ENCODE data around the gene NFIA. TPM values are rescaled to one million over a fixed set of nuclear protein-coding genes. Genes with fewer than 3 reads are reported as not detected.
"Not testable (repeated sequence)": the region's sequence is repeated elsewhere in the genome, so short reads cannot be mapped to it uniquely, and the experiment has no call there.

Gene NFIA
- total and polyA plus RNA-seq, 2 donors = 7.9 to 10.3 TPM

GRCh38 chr1:61278503-61278902, 196.1 kb downstream of the NFIA start:
- H3K27ac ChIP-seq (ENCODE audit: low read depth in 1 of 2, low read length in 1 of 2); H3K9me3 ChIP-seq (ENCODE audit: control insufficient read depth in 2 of 2, insufficient read depth in 1 of 2, low read length in 1 of 2); DNase-seq (ENCODE audit: low read depth in 6 of 9, low spot score in 9 of 9); H3K27me3 ChIP-seq (ENCODE audit: control insufficient read depth in 2 of 2, insufficient read depth in 1 of 2, low read length in 1 of 2); H3K4me1 ChIP-seq (ENCODE audit: control insufficient read depth in 2 of 2, insufficient read depth in 2 of 2, low read length in 2 of 2); H3K36me3 ChIP-seq (ENCODE audit: control insufficient read depth in 2 of 2, insufficient read depth in 2 of 2, low read length in 1 of 2); H3K4me3 ChIP-seq (ENCODE audit: low read length in 2 of 2): not testable (repeated sequence)
- WGBS = 97% methylated on average over 8 of the region's 8 CpGs

- Histone ChIP-seq H3K4me3 (ENCODE audit: low read length in 2 of 2) (no peak overlapping the region), H3K9me3 (ENCODE audit: control insufficient read depth in 2 of 2, insufficient read depth in 1 of 2, low read length in 1 of 2) (no peaks in the 10 kb centered on the region), H3K27ac (ENCODE audit: low read depth in 1 of 2, low read length in 1 of 2) (no peak overlapping the region), H3K27me3 (ENCODE audit: control insufficient read depth in 2 of 2, insufficient read depth in 1 of 2, low read length in 1 of 2) (no peaks in the 10 kb centered on the region), H3K4me1 (ENCODE audit: control insufficient read depth in 2 of 2, insufficient read depth in 2 of 2, low read length in 2 of 2) (no peaks in the 10 kb centered on the region), H3K36me3 (ENCODE audit: control insufficient read depth in 2 of 2, insufficient read depth in 2 of 2, low read length in 1 of 2) (no peaks in the 10 kb centered on the region)
- 93% methylated on average over 1 of the region's 1 CpG for WGBS
- no peak for DNase-seq (ENCODE audit: low read depth in 6 of 9, low spot score in 9 of 9)
These were observed 196.6 kb downstream of the NFIA start for GRCh38 chr1:61278966-61279365.

GRCh38 chr1:61279570-61279969, 197.2 kb downstream of the NFIA start:
- DNase-seq (ENCODE audit: low read depth in 6 of 9, low spot score in 9 of 9) = no peak
- H3K4me1 ChIP-seq (ENCODE audit: control insufficient read depth in 2 of 2, insufficient read depth in 2 of 2, low read length in 2 of 2) = no peaks in the 10 kb centered on the region
- no peaks in the 10 kb centered on the region for H3K36me3 ChIP-seq (ENCODE audit: control insufficient read depth in 2 of 2, insufficient read depth in 2 of 2, low read length in 1 of 2)
- WGBS = 96% methylated on average over 4 of the region's 4 CpGs
- no peak overlapping the region for H3K27ac ChIP-seq (ENCODE audit: low read depth in 1 of 2, low read length in 1 of 2)
- no peaks in the 10 kb centered on the region for H3K9me3 ChIP-seq (ENCODE audit: control insufficient read depth in 2 of 2, insufficient read depth in 1 of 2, low read length in 1 of 2)
- no peaks in the 10 kb centered on the region for H3K27me3 ChIP-seq (ENCODE audit: control insufficient read depth in 2 of 2, insufficient read depth in 1 of 2, low read length in 1 of 2)
- no peak overlapping the region for H3K4me3 ChIP-seq (ENCODE audit: low read length in 2 of 2)

- Histone ChIP-seq H3K36me3 (ENCODE audit: control insufficient read depth in 2 of 2, insufficient read depth in 2 of 2, low read length in 1 of 2) (no peaks in the 10 kb centered on the region), H3K4me1 (ENCODE audit: control insufficient read depth in 2 of 2, insufficient read depth in 2 of 2, low read length in 2 of 2) (no peaks in the 10 kb centered on the region), H3K27me3 (ENCODE audit: control insufficient read depth in 2 of 2, insufficient read depth in 1 of 2, low read length in 1 of 2) (no peaks in the 10 kb centered on the region), H3K4me3 (ENCODE audit: low read length in 2 of 2) (no peak overlapping the region), H3K9me3 (ENCODE audit: control insufficient read depth in 2 of 2, insufficient read depth in 1 of 2, low read length in 1 of 2) (no peaks in the 10 kb centered on the region), H3K27ac (ENCODE audit: low read depth in 1 of 2, low read length in 1 of 2) (no peak overlapping the region)
- DNase-seq (ENCODE audit: low read depth in 6 of 9, low spot score in 9 of 9) = no peak
- WGBS = 97% methylated on average over 5 of the region's 5 CpGs
These were observed 198.1 kb downstream of the NFIA start for GRCh38 chr1:61280452-61280851.

- H3K4me1 ChIP-seq (ENCODE audit: control insufficient read depth in 2 of 2, insufficient read depth in 2 of 2, low read length in 2 of 2) = no peaks in the 10 kb centered on the region
- no peaks in the 10 kb centered on the region for H3K27me3 ChIP-seq (ENCODE audit: control insufficient read depth in 2 of 2, insufficient read depth in 1 of 2, low read length in 1 of 2)
- H3K4me3 ChIP-seq (ENCODE audit: low read length in 2 of 2) = no peak overlapping the region
- WGBS = 92% methylated on average over 3 of the region's 3 CpGs
- no peaks in the 10 kb centered on the region for H3K36me3 ChIP-seq (ENCODE audit: control insufficient read depth in 2 of 2, insufficient read depth in 2 of 2, low read length in 1 of 2)
- no peak for DNase-seq (ENCODE audit: low read depth in 6 of 9, low spot score in 9 of 9)
- no peak overlapping the region for H3K27ac ChIP-seq (ENCODE audit: low read depth in 1 of 2, low read length in 1 of 2)
- H3K9me3 ChIP-seq (ENCODE audit: control insufficient read depth in 2 of 2, insufficient read depth in 1 of 2, low read length in 1 of 2) = no peaks in the 10 kb centered on the region
These were observed 200.0 kb downstream of the NFIA start for GRCh38 chr1:61282387-61282786.

GRCh38 chr1:61284248-61284854, 202.0 kb downstream of the NFIA start:
- no peak for DNase-seq (ENCODE audit: low read depth in 6 of 9, low spot score in 9 of 9)
- Histone ChIP-seq H3K27ac (ENCODE audit: low read depth in 1 of 2, low read length in 1 of 2) (no peak overlapping the region), H3K36me3 (ENCODE audit: control insufficient read depth in 2 of 2, insufficient read depth in 2 of 2, low read length in 1 of 2) (no peaks in the 10 kb centered on the region), H3K4me1 (ENCODE audit: control insufficient read depth in 2 of 2, insufficient read depth in 2 of 2, low read length in 2 of 2) (no peaks in the 10 kb centered on the region), H3K27me3 (ENCODE audit: control insufficient read depth in 2 of 2, insufficient read depth in 1 of 2, low read length in 1 of 2) (no peaks in the 10 kb centered on the region), H3K9me3 (ENCODE audit: control insufficient read depth in 2 of 2, insufficient read depth in 1 of 2, low read length in 1 of 2) (no peaks in the 10 kb centered on the region), H3K4me3 (ENCODE audit: low read length in 2 of 2) (no peak overlapping the region)
- 92% methylated on average over 3 of the region's 3 CpGs for WGBS

DNA sequence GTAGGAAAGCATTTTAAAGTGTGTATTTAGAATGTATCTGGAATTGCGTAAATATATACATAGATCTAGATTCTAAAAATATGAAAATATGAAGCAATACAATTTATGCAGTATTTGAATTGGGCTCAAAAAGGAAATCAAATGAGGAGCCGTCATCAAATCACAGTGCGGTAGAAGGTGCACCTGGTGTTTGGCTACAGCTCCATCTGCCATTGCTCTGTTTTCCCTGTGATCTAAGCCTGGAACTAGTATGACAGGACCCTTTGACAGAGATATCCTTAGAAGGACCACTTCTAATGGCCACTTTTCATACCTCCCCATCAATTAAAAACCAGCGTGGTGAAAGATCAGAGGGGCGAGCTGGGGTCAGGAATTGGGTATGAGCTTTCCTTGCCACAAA, 202.6 kb downstream of the NFIA start:
- Histone ChIP-seq H3K27ac (ENCODE audit: low read depth in 1 of 2, low read length in 1 of 2) (no peak overlapping the region), H3K4me3 (ENCODE audit: low read length in 2 of 2) (no peak overlapping the region), H3K36me3 (ENCODE audit: control insufficient read depth in 2 of 2, insufficient read depth in 2 of 2, low read length in 1 of 2) (no peaks in the 10 kb centered on the region), H3K4me1 (ENCODE audit: control insufficient read depth in 2 of 2, insufficient read depth in 2 of 2, low read length in 2 of 2) (no peaks in the 10 kb centered on the region), H3K9me3 (ENCODE audit: control insufficient read depth in 2 of 2, insufficient read depth in 1 of 2, low read length in 1 of 2) (no peaks in the 10 kb centered on the region), H3K27me3 (ENCODE audit: control insufficient read depth in 2 of 2, insufficient read depth in 1 of 2, low read length in 1 of 2) (no peaks in the 10 kb centered on the region)
- DNase-seq (ENCODE audit: low read depth in 6 of 9, low spot score in 9 of 9) = no peak
- WGBS = 96% methylated on average over 5 of the region's 5 CpGs

GRCh38 chr1:61285371-61285885, 203.1 kb downstream of the NFIA start:
- Histone ChIP-seq H3K36me3 (ENCODE audit: control insufficient read depth in 2 of 2, insufficient read depth in 2 of 2, low read length in 1 of 2) (no peaks in the 10 kb centered on the region), H3K4me3 (ENCODE audit: low read length in 2 of 2) (no peak overlapping the region), H3K27me3 (ENCODE audit: control insufficient read depth in 2 of 2, insufficient read depth in 1 of 2, low read length in 1 of 2) (no peaks in the 10 kb centered on the region), H3K9me3 (ENCODE audit: control insufficient read depth in 2 of 2, insufficient read depth in 1 of 2, low read length in 1 of 2) (no peaks in the 10 kb centered on the region), H3K27ac (ENCODE audit: low read depth in 1 of 2, low read length in 1 of 2) (no peak overlapping the region), H3K4me1 (ENCODE audit: control insufficient read depth in 2 of 2, insufficient read depth in 2 of 2, low read length in 2 of 2) (no peaks in the 10 kb centered on the region)
- WGBS = 85% methylated on average over 3 of the region's 3 CpGs
- DNase-seq (ENCODE audit: low read depth in 6 of 9, low spot score in 9 of 9) = no peak

DNA sequence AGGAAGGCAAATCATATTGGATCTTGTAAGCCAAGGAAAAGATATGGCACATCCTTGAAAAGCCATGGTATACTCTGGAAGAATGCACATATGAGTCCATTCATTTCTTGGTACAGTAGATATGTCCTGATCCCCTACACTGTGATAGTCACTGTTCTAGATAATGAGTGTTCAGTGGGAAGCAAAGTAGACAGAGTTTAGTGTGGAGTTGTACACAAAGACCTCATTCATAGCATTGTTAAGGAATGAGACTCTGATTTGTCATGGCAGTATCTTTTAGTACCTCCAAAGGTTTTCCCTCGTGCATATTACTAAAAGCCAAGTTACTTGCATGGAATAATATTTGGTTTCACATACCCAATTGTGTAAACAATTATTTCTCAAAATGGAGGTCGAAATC, 204.7 kb downstream of the NFIA start:
- WGBS = 93% methylated on average over 2 of the region's 2 CpGs
- no peaks in the 10 kb centered on the region for H3K27me3 ChIP-seq (ENCODE audit: control insufficient read depth in 2 of 2, insufficient read depth in 1 of 2, low read length in 1 of 2)
- no peaks in the 10 kb centered on the region for H3K9me3 ChIP-seq (ENCODE audit: control insufficient read depth in 2 of 2, insufficient read depth in 1 of 2, low read length in 1 of 2)
- no peaks in the 10 kb centered on the region for H3K36me3 ChIP-seq (ENCODE audit: control insufficient read depth in 2 of 2, insufficient read depth in 2 of 2, low read length in 1 of 2)
- no peaks in the 10 kb centered on the region for H3K4me1 ChIP-seq (ENCODE audit: control insufficient read depth in 2 of 2, insufficient read depth in 2 of 2, low read length in 2 of 2)
- H3K4me3 ChIP-seq (ENCODE audit: low read length in 2 of 2) = no peak overlapping the region
- DNase-seq (ENCODE audit: low read depth in 6 of 9, low spot score in 9 of 9) = no peak
- no peak overlapping the region for H3K27ac ChIP-seq (ENCODE audit: low read depth in 1 of 2, low read length in 1 of 2)

Measured in thymus (tissue), 11 donors.